ENCODE measurements around the gene SLC2A6. TPM values are rescaled to one million over a fixed set of nuclear protein-coding genes. Genes with fewer than 3 reads are reported as not detected.

Gene SLC2A6
- polyA plus RNA-seq, 1 donor (not counting 4 experiments of a cell fraction or from before 2014, with no cell fraction given) = 15.9 TPM

- no peaks in the 10 kb centered on the region for H3K36me3 ChIP-seq (ENCODE audit: control insufficient read depth in 2 of 2, extremely low read depth in 1 of 2, insufficient read depth in 2 of 2, low read length in 2 of 2)
- H3K9ac ChIP-seq (ENCODE audit: control insufficient read depth, extremely low read depth, insufficient read depth, low read length) = no peak overlapping the region
- no peaks in the 10 kb centered on the region for H3K9me3 ChIP-seq (ENCODE audit: control insufficient read depth, low read depth, low read length)
- dilution Hi-C loops (cut with MboI; ENCODE audit: extremely low pct_ligation_motif_present, low sequenced_read_pairs) = no loop called here
- TF ChIP-seq CTCF (optimal IDR thresholded peaks at IDR 0.05 in 1 of 3, IDR thresholded peaks at IDR 0.05 in 1 of 3, conservative IDR thresholded peaks at IDR 0.05 in 1 of 3; ENCODE audit: extremely low read depth in 1 of 3, insufficient read depth in 2 of 3, low read length in 3 of 3) = peak in 2 of 3 experiments; percentile 24 to 50
- no peak for TF ChIP-seq EZH2 (IDR thresholded peaks at IDR 0.05; ENCODE audit: low read length)
- no peaks in the 10 kb centered on the region for H3K4me1 ChIP-seq (ENCODE audit: control insufficient read depth, extremely low read depth, insufficient read depth, low read length)
- no peak overlapping the region for H3K4me2 ChIP-seq (ENCODE audit: control insufficient read depth, extremely low read depth, insufficient read depth, low read depth, low read length)
- no peak for DNase-seq (ENCODE audit: low read depth, low spot score)
- no peak overlapping the region for H2AFZ ChIP-seq (ENCODE audit: control insufficient read depth, low read length)
- no peaks in the 10 kb centered on the region for H3K9me1 ChIP-seq (ENCODE audit: control insufficient read depth, extremely low read depth, insufficient read depth, low read length)
- peaks cover 19% of the 10 kb centered on the region for H3K27me3 ChIP-seq (ENCODE audit: control insufficient read depth, extremely low read depth, insufficient read depth, low read length)
- no peak overlapping the region for H3K27ac ChIP-seq (ENCODE audit: control insufficient read depth, insufficient read depth, low read length)
- H3K4me3 ChIP-seq (ENCODE audit: control insufficient read depth in 2 of 3, extremely low read depth in 1 of 3, insufficient read depth in 2 of 3, low read depth in 1 of 3, low read length in 3 of 3) = no peak overlapping the region
- no peaks in the 10 kb centered on the region for H4K20me1 ChIP-seq (ENCODE audit: control insufficient read depth, extremely low read depth, insufficient read depth, low read length)
- FAIRE-seq = no peak
- no peaks in the 10 kb centered on the region for H3K79me2 ChIP-seq (ENCODE audit: control insufficient read depth, insufficient read depth, low read length)
Measured at GRCh38 chr9:133429641-133430161, 49.2 kb downstream of the SLC2A6 start.

GRCh38 chr9:133429214-133429613 lies 49.7 kb downstream of the SLC2A6 start:
- Histone ChIP-seq H3K27me3 (ENCODE audit: control insufficient read depth, extremely low read depth, insufficient read depth, low read length) (peaks cover 19% of the 10 kb centered on the region), H2AFZ (ENCODE audit: control insufficient read depth, low read length) (no peak overlapping the region), H3K9me1 (ENCODE audit: control insufficient read depth, extremely low read depth, insufficient read depth, low read length) (no peaks in the 10 kb centered on the region), H3K4me2 (ENCODE audit: control insufficient read depth, extremely low read depth, insufficient read depth, low read depth, low read length) (no peak overlapping the region), H3K79me2 (ENCODE audit: control insufficient read depth, insufficient read depth, low read length) (no peaks in the 10 kb centered on the region), H3K4me1 (ENCODE audit: control insufficient read depth, extremely low read depth, insufficient read depth, low read length) (no peaks in the 10 kb centered on the region), H3K9ac (ENCODE audit: control insufficient read depth, extremely low read depth, insufficient read depth, low read length) (no peak overlapping the region), H4K20me1 (ENCODE audit: control insufficient read depth, extremely low read depth, insufficient read depth, low read length) (no peaks in the 10 kb centered on the region), H3K4me3 (ENCODE audit: control insufficient read depth in 2 of 3, extremely low read depth in 1 of 3, insufficient read depth in 2 of 3, low read depth in 1 of 3, low read length in 3 of 3) (no peak overlapping the region), H3K9me3 (ENCODE audit: control insufficient read depth, low read depth, low read length) (no peaks in the 10 kb centered on the region), H3K27ac (ENCODE audit: control insufficient read depth, insufficient read depth, low read length) (no peak overlapping the region), H3K36me3 (ENCODE audit: control insufficient read depth in 2 of 2, extremely low read depth in 1 of 2, insufficient read depth in 2 of 2, low read length in 2 of 2) (no peaks in the 10 kb centered on the region)
- dilution Hi-C loops (cut with MboI; ENCODE audit: extremely low pct_ligation_motif_present, low sequenced_read_pairs) = no loop called here
- TF ChIP-seq EZH2 (IDR thresholded peaks at IDR 0.05; ENCODE audit: low read length) (no peak), CTCF (optimal IDR thresholded peaks at IDR 0.05 in 1 of 3, IDR thresholded peaks at IDR 0.05 in 1 of 3, conservative IDR thresholded peaks at IDR 0.05 in 1 of 3; ENCODE audit: extremely low read depth in 1 of 3, insufficient read depth in 2 of 3, low read length in 3 of 3) (no peak)
- DNase-seq (ENCODE audit: low read depth, low spot score) (no peak), FAIRE-seq (no peak)

Data from keratinocyte (primary cell).